Trophoblast cell (in vitro differentiated cells and primary cell): ENCODE data around the gene ACTN3.

Experiments
- DNase-seq, 2 donors: peaks; one replicate each; pipeline ENCODE4 v3.0.0-alpha.2; 2016
- H2AFZ ChIP-seq: 2 replicates; pipeline ENCODE4 v1.6.1; 2013; ENCODE audit warnings: low read length, moderate library complexity, mild to moderate bottlenecking; ENCODE audit not compliant: insufficient read depth, poor library complexity
- H2AK5ac ChIP-seq: 2 replicates; pipeline ENCODE4 v1.6.1; 2013; ENCODE audit warnings: mild to moderate bottlenecking, low read length
- H2BK120ac ChIP-seq: 2 replicates; pipeline ENCODE4 v1.6.1; 2013; ENCODE audit warnings: low read length, mild to moderate bottlenecking, moderate library complexity; ENCODE audit not compliant: insufficient read depth, poor library complexity
- H2BK12ac ChIP-seq: 2 replicates; pipeline ENCODE4 v1.6.1; 2013; ENCODE audit warnings: mild to moderate bottlenecking, low read length, moderate library complexity
- H2BK5ac ChIP-seq: 2 replicates; pipeline ENCODE4 v1.6.1; 2013; ENCODE audit warnings: low read length, low read depth, moderate library complexity, mild to moderate bottlenecking; ENCODE audit not compliant: poor library complexity
- H3K14ac ChIP-seq: 2 replicates; pipeline ENCODE4 v1.6.1; 2013; ENCODE audit warnings: mild to moderate bottlenecking, low read length
- H3K18ac ChIP-seq: 2 replicates; pipeline ENCODE4 v1.6.1; 2013; ENCODE audit warnings: mild to moderate bottlenecking, low read length
- H3K23ac ChIP-seq: 2 replicates; pipeline ENCODE4 v1.6.1; 2013; ENCODE audit warnings: low read length
- H3K27ac ChIP-seq: 2 replicates; pipeline ENCODE4 v1.5.1; 2013; ENCODE audit warnings: low read depth, mild to moderate bottlenecking, inconsistent platforms, low read length, moderate library complexity
- H3K27me3 ChIP-seq: 2 replicates; pipeline ENCODE4 v1.6.1; 2013; ENCODE audit warnings: inconsistent platforms, mild to moderate bottlenecking, low read length, moderate library complexity; ENCODE audit not compliant: insufficient read depth
- H3K36me3 ChIP-seq, 2 experiments: 1 replicate in 1 of 2; 2 replicates in 1 of 2; pipeline ENCODE4 v1.6.1; 2013; ENCODE audit warnings: low read length in 2 of 2, mild to moderate bottlenecking in 2 of 2, moderate library complexity in 1 of 2; ENCODE audit not compliant: insufficient read depth in 2 of 2, control insufficient read depth in 1 of 2
- H3K4ac ChIP-seq: 2 replicates; pipeline ENCODE4 v1.6.1; 2013; ENCODE audit warnings: low read depth, mild to moderate bottlenecking, low read length, moderate library complexity
- H3K4me1 ChIP-seq, 2 experiments: 1 replicate in 1 of 2; 2 replicates in 1 of 2; pipeline ENCODE4 v1.6.1; 2013; ENCODE audit warnings: low read length in 2 of 2, mild to moderate bottlenecking in 2 of 2, moderate library complexity in 1 of 2; ENCODE audit not compliant: insufficient read depth in 2 of 2, control insufficient read depth in 1 of 2
- H3K4me2 ChIP-seq: 2 replicates; pipeline ENCODE4 v1.6.1; 2013; ENCODE audit warnings: inconsistent platforms, mild to moderate bottlenecking, low read length, moderate library complexity
- H3K4me3 ChIP-seq: 2 replicates; pipeline ENCODE4 v1.5.1; 2013; ENCODE audit warnings: mild to moderate bottlenecking, low read depth, low read length, inconsistent platforms
- H3K79me1 ChIP-seq: one replicate; pipeline ENCODE4 v1.6.1; 2013; ENCODE audit warnings: low read length
- H3K79me2 ChIP-seq: 2 replicates; pipeline ENCODE4 v1.6.1; 2013; ENCODE audit warnings: low read length, mild to moderate bottlenecking; ENCODE audit not compliant: control insufficient read depth, insufficient read depth, poor library complexity
- H3K9ac ChIP-seq: 2 replicates; pipeline ENCODE4 v1.6.1; 2013; ENCODE audit warnings: mild to moderate bottlenecking, low read length
- H3K9me3 ChIP-seq: 2 replicates; pipeline ENCODE4 v1.6.1; 2013; ENCODE audit warnings: low read depth, mild to moderate bottlenecking, control low read depth, inconsistent platforms, low read length; ENCODE audit not compliant: insufficient read depth
- H4K12ac ChIP-seq: 2 replicates; pipeline ENCODE4 v1.6.1; 2013; ENCODE audit warnings: low read depth, mild to moderate bottlenecking, low read length, moderate library complexity
- H4K8ac ChIP-seq: 2 replicates; pipeline ENCODE4 v1.6.1; 2013; ENCODE audit warnings: low read depth, mild to moderate bottlenecking, low read length, moderate library complexity
- H4K91ac ChIP-seq: one replicate; pipeline ENCODE4 v1.6.1; 2013; ENCODE audit warnings: low read depth, mild to moderate bottlenecking, low read length, moderate library complexity
- WGBS: extraction: QIAGEN DNeasy Blood & Tissue Kit; methylation state at CpG from one replicate; pipeline ENCODE4 v1.1.7; 2013; ENCODE audit warnings: missing lambda C conversion rate; ENCODE audit not compliant: insufficient read length, insufficient coverage; ENCODE audit errors: extremely low coverage; 5-methylcytosine and 5-hydroxymethylcytosine counted together

Gene ACTN3

DNA sequence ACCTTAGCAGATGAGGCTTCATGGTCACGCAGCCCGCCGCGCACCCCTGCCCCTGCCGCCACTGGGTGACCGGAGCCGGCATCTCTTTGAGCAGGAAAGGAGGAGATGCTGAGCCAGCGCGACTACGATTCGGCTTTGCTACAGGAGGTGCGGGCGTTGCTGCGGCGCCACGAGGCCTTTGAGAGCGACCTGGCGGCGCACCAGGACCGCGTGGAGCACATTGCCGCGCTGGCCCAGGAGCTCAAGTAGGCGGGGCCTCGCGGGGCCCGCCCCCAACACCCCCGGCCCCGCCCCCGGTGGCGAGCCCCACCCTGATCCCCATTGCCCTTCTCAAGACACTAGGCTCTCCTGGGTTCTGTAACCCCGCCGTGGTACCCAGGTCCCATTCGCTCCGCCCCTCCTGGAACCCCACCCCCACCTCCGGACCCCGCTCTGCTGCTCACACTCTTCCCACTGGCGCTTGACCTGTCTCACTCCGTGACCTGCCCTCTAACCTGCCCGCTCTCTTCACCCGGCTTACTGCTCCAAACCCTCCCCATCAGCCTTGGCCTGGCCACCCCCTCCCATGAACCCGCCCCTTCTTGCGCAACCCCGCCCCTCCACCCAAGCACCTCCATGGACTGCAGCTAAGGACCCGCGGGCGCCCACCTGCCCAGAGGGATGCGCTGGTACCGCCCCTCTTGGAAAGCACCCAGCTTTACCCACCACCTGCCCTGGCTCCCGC lies 12.6 kb downstream of the ACTN3 start:
- DNase-seq: no peak
- Histone ChIP-seq H2AFZ (no peak overlapping the region), H3K9me3 (peaks cover 4% of the 10 kb centered on the region), H3K4me3 (no peak overlapping the region), H3K27ac (no peak overlapping the region), H3K4me2 (no peak overlapping the region), H3K36me3 (no peaks in the 10 kb centered on the region), H3K79me1 (no peaks in the 10 kb centered on the region), H2AK5ac (no peak overlapping the region), H3K23ac (no peak overlapping the region), H3K79me2 (no peaks in the 10 kb centered on the region), H2BK120ac (no peak overlapping the region), H3K14ac (no peak overlapping the region), H2BK12ac (no peak overlapping the region), H4K91ac (no peak overlapping the region), H3K27me3 (no peaks in the 10 kb centered on the region), H4K8ac (no peak overlapping the region), H3K4me1 (no peaks in the 10 kb centered on the region), H3K4ac (no peak overlapping the region), H2BK5ac (no peak overlapping the region), H4K12ac (no peak overlapping the region), H3K9ac (no peak overlapping the region), H3K18ac (no peak overlapping the region)
- WGBS: no CpG with 5 or more reads among the region's 50 CpGs

DNA sequence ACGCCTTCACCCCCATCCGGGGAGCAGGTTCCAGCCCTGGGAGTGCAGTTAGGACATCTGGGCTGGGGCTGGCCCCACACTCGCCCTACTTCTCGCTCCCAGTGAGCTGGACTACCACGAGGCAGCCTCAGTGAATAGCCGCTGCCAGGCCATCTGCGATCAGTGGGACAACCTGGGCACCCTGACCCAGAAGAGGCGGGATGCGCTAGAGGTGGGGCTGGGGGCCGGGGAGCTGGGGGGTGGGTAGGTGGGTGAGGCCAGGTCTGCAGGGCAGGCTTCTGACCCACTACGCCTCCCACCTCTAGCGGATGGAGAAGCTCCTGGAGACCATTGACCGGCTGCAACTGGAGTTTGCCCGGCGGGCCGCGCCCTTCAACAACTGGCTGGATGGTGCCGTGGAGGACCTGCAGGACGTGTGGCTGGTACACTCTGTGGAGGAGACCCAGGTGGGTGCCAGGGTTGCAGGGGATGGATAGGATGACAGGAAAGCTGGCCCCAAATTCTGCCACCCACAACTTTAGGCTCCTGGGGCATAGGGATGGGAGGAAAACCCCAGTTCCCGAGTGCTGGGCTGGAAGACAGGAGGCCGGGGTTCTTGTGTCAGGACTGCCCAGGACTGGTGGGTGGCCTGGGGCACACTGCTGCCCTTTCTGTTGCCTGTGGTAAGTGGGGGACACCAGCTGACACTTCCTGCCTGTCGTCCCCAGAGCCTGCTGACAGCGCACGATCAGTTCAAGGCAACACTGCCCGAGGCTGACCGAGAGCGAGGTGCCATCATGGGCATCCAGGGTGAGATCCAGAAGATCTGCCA lies 13.4 kb downstream of the ACTN3 start:
- no peak overlapping the region for H3K18ac ChIP-seq
- no peak overlapping the region for H2BK5ac ChIP-seq
- H3K79me2 ChIP-seq: no peaks in the 10 kb centered on the region
- H3K9ac ChIP-seq: no peak overlapping the region
- WGBS: no CpG with 5 or more reads among the region's 27 CpGs
- H3K4me2 ChIP-seq: no peak overlapping the region
- no peak overlapping the region for H4K12ac ChIP-seq
- no peak overlapping the region for H2AK5ac ChIP-seq
- H3K4me1 ChIP-seq: no peaks in the 10 kb centered on the region
- no peak overlapping the region for H3K27ac ChIP-seq
- H3K4ac ChIP-seq: no peak overlapping the region
- H2BK120ac ChIP-seq: no peak overlapping the region
- no peak overlapping the region for H4K8ac ChIP-seq
- no peak overlapping the region for H2AFZ ChIP-seq
- DNase-seq: no peak
- peaks cover 4% of the 10 kb centered on the region for H3K9me3 ChIP-seq
- H3K79me1 ChIP-seq: no peaks in the 10 kb centered on the region
- no peak overlapping the region for H4K91ac ChIP-seq
- H3K23ac ChIP-seq: no peak overlapping the region
- H3K27me3 ChIP-seq: no peaks in the 10 kb centered on the region
- no peaks in the 10 kb centered on the region for H3K36me3 ChIP-seq
- no peak overlapping the region for H2BK12ac ChIP-seq
- H3K4me3 ChIP-seq: no peak overlapping the region
- no peak overlapping the region for H3K14ac ChIP-seq

DNA sequence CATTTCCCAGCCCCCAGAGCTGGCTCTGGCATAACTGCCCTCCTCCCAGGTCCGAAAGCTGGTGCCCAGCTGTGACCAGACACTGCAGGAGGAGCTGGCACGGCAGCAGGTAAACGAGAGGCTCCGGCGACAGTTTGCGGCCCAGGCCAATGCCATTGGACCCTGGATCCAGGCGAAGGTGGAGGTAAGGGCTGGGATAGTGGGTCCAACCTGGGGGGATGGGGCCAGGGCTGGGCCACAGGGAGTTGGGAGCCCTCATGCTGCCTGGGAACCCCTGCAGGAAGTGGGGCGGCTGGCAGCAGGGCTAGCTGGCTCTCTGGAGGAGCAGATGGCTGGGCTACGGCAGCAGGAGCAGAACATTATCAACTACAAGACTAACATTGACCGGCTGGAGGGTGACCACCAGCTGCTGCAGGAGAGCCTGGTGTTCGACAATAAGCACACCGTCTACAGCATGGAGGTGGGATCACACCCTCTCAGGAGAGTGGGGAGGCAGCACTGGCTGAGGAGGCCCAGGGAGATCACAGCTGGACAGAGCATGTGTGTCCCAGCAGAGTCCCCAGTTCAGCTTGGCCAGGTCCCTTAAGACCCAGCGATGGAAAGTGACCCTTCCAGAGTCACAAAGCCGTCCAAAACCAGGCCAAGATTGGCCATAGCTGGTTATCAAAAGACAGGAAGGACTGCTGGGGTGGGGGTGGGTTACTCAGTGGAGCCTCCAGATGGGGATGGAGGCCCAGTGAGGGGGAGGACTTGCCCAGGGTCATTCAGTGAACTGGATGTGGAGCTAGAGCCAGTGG lies 14.7 kb downstream of the ACTN3 start:
- H3K79me1 ChIP-seq: no peaks in the 10 kb centered on the region
- no peak overlapping the region for H3K4me2 ChIP-seq
- no peak overlapping the region for H3K23ac ChIP-seq
- H3K9me3 ChIP-seq: peaks cover 4% of the 10 kb centered on the region
- H2BK5ac ChIP-seq: no peak overlapping the region
- no peaks in the 10 kb centered on the region for H3K79me2 ChIP-seq
- no peak overlapping the region for H4K12ac ChIP-seq
- no peak overlapping the region for H2AFZ ChIP-seq
- no peak overlapping the region for H3K18ac ChIP-seq
- no peaks in the 10 kb centered on the region for H3K27me3 ChIP-seq
- no peak overlapping the region for H4K8ac ChIP-seq
- H3K27ac ChIP-seq: no peak overlapping the region
- no peaks in the 10 kb centered on the region for H3K4me1 ChIP-seq
- no peak for DNase-seq
- H4K91ac ChIP-seq: no peak overlapping the region
- no peak overlapping the region for H3K14ac ChIP-seq
- no peak overlapping the region for H3K4me3 ChIP-seq
- no peaks in the 10 kb centered on the region for H3K36me3 ChIP-seq
- H3K9ac ChIP-seq: no peak overlapping the region
- no CpG with 5 or more reads among the region's 14 CpGs for WGBS
- H3K4ac ChIP-seq: no peak overlapping the region
- no peak overlapping the region for H2BK120ac ChIP-seq
- H2AK5ac ChIP-seq: no peak overlapping the region
- no peak overlapping the region for H2BK12ac ChIP-seq

DNA sequence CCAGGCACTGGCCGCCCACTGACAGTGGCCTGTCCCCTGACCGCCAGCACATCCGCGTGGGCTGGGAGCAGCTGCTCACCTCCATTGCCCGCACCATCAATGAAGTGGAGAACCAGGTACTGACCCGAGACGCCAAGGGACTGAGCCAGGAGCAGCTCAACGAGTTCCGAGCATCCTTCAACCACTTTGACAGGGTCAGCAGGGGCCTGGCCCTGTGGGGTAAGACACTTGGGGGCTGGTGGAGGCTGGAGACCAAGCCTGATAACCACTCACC lies 15.2 kb downstream of the ACTN3 start:
- no peak overlapping the region for H2BK120ac ChIP-seq
- no peak overlapping the region for H3K4ac ChIP-seq
- H2BK5ac ChIP-seq: no peak overlapping the region
- no peak overlapping the region for H3K14ac ChIP-seq
- no peaks in the 10 kb centered on the region for H3K36me3 ChIP-seq
- no peak overlapping the region for H3K18ac ChIP-seq
- H3K27me3 ChIP-seq: no peaks in the 10 kb centered on the region
- H3K79me2 ChIP-seq: no peaks in the 10 kb centered on the region
- no peak overlapping the region for H2AK5ac ChIP-seq
- H4K12ac ChIP-seq: no peak overlapping the region
- no peak overlapping the region for H2BK12ac ChIP-seq
- DNase-seq: no peak
- no CpG with 5 or more reads among the region's 9 CpGs for WGBS
- H4K8ac ChIP-seq: no peak overlapping the region
- no peak overlapping the region for H2AFZ ChIP-seq
- H3K4me1 ChIP-seq: no peaks in the 10 kb centered on the region
- H3K4me2 ChIP-seq: no peak overlapping the region
- H3K4me3 ChIP-seq: no peak overlapping the region
- no peak overlapping the region for H3K27ac ChIP-seq
- H4K91ac ChIP-seq: no peak overlapping the region
- peaks cover 4% of the 10 kb centered on the region for H3K9me3 ChIP-seq
- H3K9ac ChIP-seq: no peak overlapping the region
- H3K79me1 ChIP-seq: no peaks in the 10 kb centered on the region
- no peak overlapping the region for H3K23ac ChIP-seq
